GM23338 (cell line): ENCODE data around the gene NAA15.

Source experiments
- CREB1 ChIP-seq: fragments of 250-450 bp; sonication (Bioruptor Pico); IDR thresholded peaks from 2 replicates; pipeline ENCODE4 v1.5.0; 2020; ENCODE audit warnings: low read depth, mild to moderate bottlenecking, moderate library complexity
- CTCF ChIP-seq, 2 experiments: fragments of 200-600 bp in 1 of 2; sonication (generic) in 1 of 2; conservative IDR thresholded peaks; 2 replicates each; pipeline versions ENCODE4 v1.5.1 to v1.6.1; 2016 to 2017; ENCODE audit warnings: antibody characterized with exemption in 2 of 2, low read depth in 2 of 2, mild to moderate bottlenecking in 2 of 2, moderate library complexity in 1 of 2
- EZH2 ChIP-seq: fragments of 200-600 bp; sonication (generic); IDR thresholded peaks from one replicate; pipeline ENCODE4 v1.8.0; 2017; ENCODE audit warnings: antibody characterized with exemption, mild to moderate bottlenecking, low read depth; ENCODE audit not compliant: unreplicated experiment
- EZH2phosphoT487 ChIP-seq: fragments of 200-600 bp; sonication (generic); IDR thresholded peaks from one replicate; pipeline ENCODE4 v1.8.1; 2018; ENCODE audit warnings: antibody characterized with exemption; ENCODE audit not compliant: unreplicated experiment
- NANOG ChIP-seq: IDR thresholded peaks from 2 replicates; pipeline ENCODE4 v1.6.1; 2016; ENCODE audit warnings: antibody characterized with exemption, borderline replicate concordance
- POLR2AphosphoS5 ChIP-seq: IDR thresholded peaks from 2 replicates; pipeline ENCODE4 v1.6.1; 2016; ENCODE audit warnings: antibody characterized with exemption, low read depth
- STAT1 ChIP-seq: IDR thresholded peaks from one replicate; pipeline ENCODE4 v1.6.1; 2016; ENCODE audit warnings: antibody characterized with exemption; ENCODE audit not compliant: unreplicated experiment

- TF ChIP-seq CTCF (conservative IDR thresholded peaks at IDR 0.05; ENCODE audit: low read depth in 2 of 2) (no peak), EZH2 (no peak), NANOG (no peak), CREB1 (CRISPR knock-in tag) (no peak), POLR2AphosphoS5 (no peak), EZH2phosphoT487 (no peak), STAT1 (no peak)
These were observed 139.7 kb downstream of the NAA15 start for GRCh38 chr4:139441029-139441428.
